Breast epithelium (tissue), 4 donors: ENCODE data around the gene FAM228B. TPM values are rescaled to one million over a fixed set of nuclear protein-coding genes. Genes with fewer than 3 reads are reported as not detected.
A peak's percentile ranks its signal among the peaks of the same experiment; 100 is the strongest.

Experiments
- DNase-seq, 2 donors: peaks; one replicate each; pipeline ENCODE4 v3.0.0-alpha.2; 2019; ENCODE audit warnings: low spot score in 2 of 2
- H3K27ac ChIP-seq, 2 donors: fragments of 200-600 bp; sonication (generic) in 1 of 2; one replicate each; pipeline ENCODE4 v1.5.1; 2016 to 2019; ENCODE audit warnings: mild to moderate bottlenecking in 1 of 2
- H3K27me3 ChIP-seq, 2 donors: fragments of 200-600 bp; sonication (generic) in 1 of 2; one replicate each; pipeline versions ENCODE4 v1.5.1 to v1.6.0; 2017 to 2019; ENCODE audit warnings: control low read depth in 1 of 2, mild to moderate bottlenecking in 1 of 2
- H3K36me3 ChIP-seq: fragments of 200-600 bp; one replicate; pipeline ENCODE4 v1.5.1; 2019
- H3K4me1 ChIP-seq, 2 donors: fragments of 200-600 bp; sonication (generic); one replicate each; pipeline ENCODE4 v1.5.1; 2016 to 2019; ENCODE audit warnings: control low read depth in 1 of 2
- H3K4me3 ChIP-seq, 3 donors: fragments of 200-600 bp; sonication (generic); 1 replicate in 2 of 3; 2 replicates in 1 of 3; pipeline ENCODE4 v1.5.1; 2016 to 2019; ENCODE audit warnings: mild to moderate bottlenecking in 3 of 3, moderate library complexity in 2 of 3
- H3K9me3 ChIP-seq, 2 donors: fragments of 200-600 bp; sonication (generic) in 1 of 2; one replicate each; pipeline ENCODE4 v1.5.1; 2016 to 2019; ENCODE audit warnings: control low read depth in 1 of 2
- POLR2A ChIP-seq: fragments of 450-650 bp; IDR thresholded peaks from one replicate; pipeline ENCODE4 v1.6.1; 2016; ENCODE audit warnings: antibody characterized with exemption, mild to moderate bottlenecking, moderate library complexity
- POLR2AphosphoS5 ChIP-seq, 3 donors: sonication (generic); formaldehyde crosslinking; IDR thresholded peaks; one replicate each; pipeline ENCODE4 v1.6.1; 2017; ENCODE audit warnings: antibody characterized with exemption in 3 of 3
- intact Hi-C: fragments of 100-400 bp; cut with DNase I; formaldehyde crosslinking; loops from one replicate; pipeline ENCODE4 v1.15.1; 2023; ENCODE audit warnings: low total_unique reads
- total RNA-seq, 3 donors: library from RNA; depleted of rRNA; stranded (reverse); fragments of >200 nt; gene quantifications; one replicate each; pipeline ENCODE4 v1.1.0, GENCODE V29; 2016
- TF ChIP-seq, protein P1 (sequence below), 3 donors: fragments of 450-650 bp; IDR thresholded peaks; one replicate each; pipeline ENCODE4 v1.5.1; 2016 to 2017; ENCODE audit warnings: antibody characterized with exemption in 3 of 3, mild to moderate bottlenecking in 3 of 3, moderate library complexity in 3 of 3

FAM228B gene
- total RNA-seq, 3 donors from 2014 or later, result 23.7 to 46.2 (median 30.9) TPM

GRCh38 chr2:24174851-24175277 is 51.6 kb downstream of the FAM228B start, which contains the start of gene FAM228A:
FAM228A (plus strand) TSS chr2:24175053; CDS start chr2:24175481, 428 bp downstream.
- Histone ChIP-seq H3K4me3 (peak within 1 kb of the TSS; percentile 6 to 57 (median 30)), H3K27me3 (no peaks in the 10 kb centered on the region), H3K4me1 (no peaks in the 10 kb centered on the region), H3K36me3 (no peaks in the 10 kb centered on the region), H3K9me3 (peaks cover 0 to 4% of the 10 kb centered on the region in 2 donors), H3K27ac (peak within 1 kb of the TSS in 1 of 2 donors; percentile 4)
- DNase-seq, result no peak
- intact Hi-C loops, result no loop called here
- TF ChIP-seq, protein P1, sequence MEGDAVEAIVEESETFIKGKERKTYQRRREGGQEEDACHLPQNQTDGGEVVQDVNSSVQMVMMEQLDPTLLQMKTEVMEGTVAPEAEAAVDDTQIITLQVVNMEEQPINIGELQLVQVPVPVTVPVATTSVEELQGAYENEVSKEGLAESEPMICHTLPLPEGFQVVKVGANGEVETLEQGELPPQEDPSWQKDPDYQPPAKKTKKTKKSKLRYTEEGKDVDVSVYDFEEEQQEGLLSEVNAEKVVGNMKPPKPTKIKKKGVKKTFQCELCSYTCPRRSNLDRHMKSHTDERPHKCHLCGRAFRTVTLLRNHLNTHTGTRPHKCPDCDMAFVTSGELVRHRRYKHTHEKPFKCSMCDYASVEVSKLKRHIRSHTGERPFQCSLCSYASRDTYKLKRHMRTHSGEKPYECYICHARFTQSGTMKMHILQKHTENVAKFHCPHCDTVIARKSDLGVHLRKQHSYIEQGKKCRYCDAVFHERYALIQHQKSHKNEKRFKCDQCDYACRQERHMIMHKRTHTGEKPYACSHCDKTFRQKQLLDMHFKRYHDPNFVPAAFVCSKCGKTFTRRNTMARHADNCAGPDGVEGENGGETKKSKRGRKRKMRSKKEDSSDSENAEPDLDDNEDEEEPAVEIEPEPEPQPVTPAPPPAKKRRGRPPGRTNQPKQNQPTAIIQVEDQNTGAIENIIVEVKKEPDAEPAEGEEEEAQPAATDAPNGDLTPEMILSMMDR (IDR thresholded peaks at IDR 0.05), result no peak
- TF ChIP-seq POLR2A, result no peak

- Histone ChIP-seq H3K27me3 (no peaks in the 10 kb centered on the region), H3K36me3 (no peaks in the 10 kb centered on the region), H3K4me1 (no peaks in the 10 kb centered on the region), H3K9me3 (peaks cover 0 to 4% of the 10 kb centered on the region in 2 donors), H3K27ac (peak overlapping the region in 1 of 2 donors; percentile 4), H3K4me3 (peak overlapping the region; percentile 6 to 57 (median 30))
- TF ChIP-seq, protein P1 (IDR thresholded peaks at IDR 0.05), result no peak
- TF ChIP-seq POLR2A, result no peak
- TF ChIP-seq POLR2AphosphoS5 (IDR thresholded peaks at IDR 0.05), result no peak
- no peak for DNase-seq
- intact Hi-C loops, result no loop called here
Observed at GRCh38 chr2:24175631-24176187, 52.4 kb downstream of the FAM228B start.

GRCh38 chr2:24176326-24176725 is 53.1 kb downstream of the FAM228B start:
- intact Hi-C loops, result no loop called here
- Histone ChIP-seq H3K4me3 (no peak overlapping the region), H3K36me3 (no peaks in the 10 kb centered on the region), H3K27ac (no peak overlapping the region), H3K27me3 (no peaks in the 10 kb centered on the region), H3K4me1 (no peaks in the 10 kb centered on the region), H3K9me3 (peaks cover 0 to 4% of the 10 kb centered on the region in 2 donors)
- DNase-seq, result no peak
- TF ChIP-seq, protein P1 (IDR thresholded peaks at IDR 0.05), result no peak

- DNase-seq, result no peak
- Histone ChIP-seq H3K4me1 (no peaks in the 10 kb centered on the region), H3K36me3 (no peaks in the 10 kb centered on the region), H3K4me3 (no peak overlapping the region), H3K9me3 (peaks cover 0 to 2% of the 10 kb centered on the region in 2 donors), H3K27ac (no peak overlapping the region), H3K27me3 (no peaks in the 10 kb centered on the region)
- intact Hi-C loops, result no loop called here
- TF ChIP-seq POLR2A (no peak), POLR2AphosphoS5 (IDR thresholded peaks at IDR 0.05) (no peak)
- TF ChIP-seq, protein P1 (IDR thresholded peaks at IDR 0.05), result no peak
Observed at GRCh38 chr2:24179683-24180082, 56.4 kb downstream of the FAM228B start.

DNA sequence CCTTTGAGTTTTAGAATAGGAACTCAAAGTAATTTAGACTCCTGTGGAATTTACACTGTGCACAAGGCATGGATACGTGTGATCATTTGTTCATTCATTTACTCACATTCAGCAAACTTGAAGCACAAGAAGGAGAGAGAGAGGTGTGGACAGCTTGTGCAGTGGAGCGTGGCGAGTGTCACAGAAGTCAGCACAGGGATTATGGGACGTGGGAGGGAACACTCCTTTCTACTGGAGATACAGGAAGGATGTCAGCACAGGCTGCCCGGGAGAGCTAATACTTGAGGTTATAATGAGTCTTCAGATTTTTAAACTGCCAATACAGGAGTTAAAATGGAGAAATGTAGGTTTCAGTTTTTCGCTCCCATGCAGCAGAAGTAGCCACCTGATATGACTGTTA is 58.6 kb downstream of the FAM228B start:
- Histone ChIP-seq H3K4me1 (no peaks in the 10 kb centered on the region), H3K27ac (no peak overlapping the region), H3K4me3 (no peak overlapping the region), H3K27me3 (no peaks in the 10 kb centered on the region), H3K9me3 (no peaks in the 10 kb centered on the region), H3K36me3 (no peaks in the 10 kb centered on the region)
- no peak for DNase-seq
- intact Hi-C loops, result no loop called here
- TF ChIP-seq POLR2AphosphoS5 (IDR thresholded peaks at IDR 0.05) (no peak), POLR2A (no peak)
- TF ChIP-seq, protein P1 (IDR thresholded peaks at IDR 0.05), result no peak
